ENCODE measurements around the gene EVL.

EVL gene

DNA sequence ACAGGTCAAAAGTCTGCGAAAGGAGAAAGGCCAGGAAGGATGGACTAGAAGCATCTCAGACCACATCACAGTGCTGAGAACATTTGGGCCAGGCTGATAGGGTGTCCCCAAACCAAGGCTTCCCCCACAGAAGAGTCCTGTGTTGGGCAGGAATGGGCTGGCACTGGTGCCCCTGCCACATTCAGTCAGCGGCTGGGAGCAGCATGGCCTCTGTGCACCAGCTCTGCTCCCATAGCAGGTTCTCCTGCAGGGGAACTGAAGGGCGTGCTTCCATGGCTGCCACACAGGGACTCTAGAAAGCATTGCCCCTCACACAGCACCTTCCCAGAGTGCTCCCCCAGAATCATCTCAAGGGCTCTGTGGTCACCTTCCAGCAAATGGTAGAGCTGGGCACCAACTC, 17.5 kb downstream of the EVL start:
- DNase-seq (ENCODE audit: low read depth, low spot score) = no peak

DNA sequence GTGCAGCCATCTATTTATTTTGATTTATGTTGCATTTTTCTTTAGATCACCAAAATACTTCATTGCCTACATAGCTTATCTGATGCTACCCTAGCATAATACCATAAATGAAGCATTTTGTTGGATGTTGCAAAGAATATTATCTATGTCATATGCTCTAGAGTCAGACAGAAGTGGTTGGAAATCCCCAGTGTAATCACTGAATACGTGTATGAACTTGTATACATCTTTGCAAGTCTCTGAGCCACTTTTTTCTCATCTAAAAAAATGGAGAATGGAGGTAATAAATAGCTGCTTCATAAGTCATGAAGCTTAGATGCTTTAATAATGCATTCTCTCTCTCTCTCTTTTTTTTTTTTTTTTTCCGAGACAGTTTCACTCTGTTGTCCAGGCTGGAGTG, 18.5 kb downstream of the EVL start:
- no peak for DNase-seq (ENCODE audit: low read depth, low spot score)

DNA sequence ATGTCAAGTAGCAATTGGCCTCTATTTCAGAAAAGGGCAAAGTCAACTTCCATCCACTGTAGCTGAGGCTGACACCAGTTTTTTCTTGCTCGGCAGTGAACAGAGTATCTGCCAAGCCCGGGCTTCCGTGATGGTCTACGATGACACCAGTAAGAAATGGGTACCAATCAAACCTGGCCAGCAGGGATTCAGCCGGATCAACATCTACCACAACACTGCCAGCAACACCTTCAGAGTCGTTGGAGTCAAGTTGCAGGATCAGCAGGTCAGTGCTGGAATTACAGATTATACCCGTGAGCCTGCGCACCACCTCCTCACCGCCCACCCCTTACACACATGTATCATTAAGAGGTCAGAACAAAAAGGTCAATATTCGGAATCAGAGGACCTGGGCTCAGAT, 19.4 kb downstream of the EVL start:
- DNase-seq (ENCODE audit: low read depth, low spot score) = no peak

DNA sequence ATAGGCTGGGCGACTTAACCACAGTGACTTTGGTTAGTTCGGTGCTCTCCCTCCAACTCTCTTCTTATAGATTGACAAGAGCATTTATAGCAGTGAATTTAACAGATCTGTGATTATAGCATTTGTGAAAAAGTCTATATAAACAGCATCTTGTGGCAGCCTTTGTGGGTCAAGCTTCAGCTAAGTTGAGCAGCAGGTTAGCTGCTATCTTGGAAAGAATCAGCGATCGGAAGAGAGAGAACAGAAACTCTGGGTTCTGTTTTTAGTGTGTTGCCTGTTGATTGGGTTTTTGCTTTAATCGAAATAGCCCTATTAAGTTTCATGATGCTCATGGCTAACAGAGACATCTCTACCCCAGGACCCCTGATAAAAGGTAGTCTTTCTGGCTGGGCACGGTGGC, 20.2 kb downstream of the EVL start:
- DNase-seq (ENCODE audit: low read depth, low spot score) = no peak

DNA sequence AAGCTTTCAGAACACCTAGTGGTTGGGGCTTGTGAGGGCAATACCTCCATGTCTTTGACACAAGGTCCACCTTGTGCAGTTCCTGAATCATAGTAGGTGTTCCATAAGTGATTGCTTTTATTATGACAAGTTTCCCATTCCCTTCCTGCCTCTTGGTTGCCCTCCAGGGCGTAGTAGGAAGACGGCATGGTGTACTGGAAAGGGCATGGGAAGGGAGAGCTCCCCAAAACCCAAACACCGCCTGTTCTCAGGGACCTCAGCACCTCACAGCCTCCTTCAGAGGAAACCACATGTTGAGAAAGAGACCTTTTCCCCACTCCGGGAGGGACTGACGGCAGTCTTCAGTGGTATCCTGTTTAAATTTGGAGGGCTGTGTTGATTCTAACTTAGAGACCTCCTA, 21.1 kb downstream of the EVL start:
- no peak for DNase-seq (ENCODE audit: low read depth, low spot score)

DNA sequence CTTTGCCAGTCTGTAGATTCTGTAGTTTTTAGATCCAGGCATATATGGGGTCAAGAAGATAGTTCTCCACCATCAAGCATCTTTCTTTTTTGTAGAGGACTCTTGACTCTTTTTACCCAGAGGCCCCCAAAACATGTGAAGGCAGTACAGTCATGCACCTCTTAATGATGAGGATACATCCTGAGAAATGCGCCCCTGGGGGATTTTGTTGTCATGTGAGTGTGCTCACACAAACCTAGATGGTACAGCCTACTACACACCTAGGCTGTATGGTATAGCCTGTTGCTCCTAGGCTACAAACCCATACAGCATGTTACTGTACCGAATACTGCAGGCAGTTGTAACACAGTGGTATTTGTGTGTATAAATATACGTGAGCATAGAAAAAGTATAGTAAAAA, 23.0 kb downstream of the EVL start:
- no peak for DNase-seq (ENCODE audit: low read depth, low spot score)

DNA sequence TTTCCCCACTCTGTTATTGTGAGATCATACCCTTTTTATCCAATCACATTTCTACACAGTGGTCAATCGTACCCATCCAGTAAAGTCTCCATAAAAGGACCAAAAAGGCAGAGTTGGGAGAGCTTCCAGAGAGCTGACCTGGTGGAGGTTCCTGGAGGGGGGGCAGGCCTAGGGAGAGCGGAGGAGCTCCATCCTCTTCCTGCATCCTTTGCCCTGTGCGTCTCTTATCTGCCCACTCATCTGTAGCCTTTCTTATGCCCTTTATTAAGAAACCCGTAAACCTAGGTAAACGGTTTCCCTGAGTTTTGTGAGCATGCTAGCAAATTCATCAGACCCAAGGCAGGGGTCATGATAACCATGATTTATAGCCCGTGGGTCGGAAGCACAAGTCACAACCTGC, 26.2 kb downstream of the EVL start:
- DNase-seq (ENCODE audit: low read depth, low spot score) = no peak

DNA sequence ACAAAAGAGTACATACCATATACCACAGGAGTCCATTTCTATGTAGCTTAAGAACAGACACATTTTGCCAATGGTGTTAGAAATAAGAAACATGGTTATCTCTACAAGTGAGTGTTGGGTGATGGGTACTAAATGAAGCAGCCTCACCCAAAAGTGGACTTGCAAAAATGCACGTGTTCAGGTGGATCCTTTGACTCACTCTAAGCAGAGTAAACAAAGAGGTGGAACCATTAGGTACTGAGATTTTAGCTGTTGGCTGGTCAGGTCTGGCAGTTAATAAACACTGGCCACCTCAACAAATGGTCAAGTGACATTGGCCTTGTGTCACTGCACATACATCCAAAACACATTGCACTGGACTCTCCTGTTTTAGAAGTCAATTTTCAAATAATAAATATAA, 27.6 kb downstream of the EVL start:
- DNase-seq (ENCODE audit: low read depth, low spot score) = no peak

DNA sequence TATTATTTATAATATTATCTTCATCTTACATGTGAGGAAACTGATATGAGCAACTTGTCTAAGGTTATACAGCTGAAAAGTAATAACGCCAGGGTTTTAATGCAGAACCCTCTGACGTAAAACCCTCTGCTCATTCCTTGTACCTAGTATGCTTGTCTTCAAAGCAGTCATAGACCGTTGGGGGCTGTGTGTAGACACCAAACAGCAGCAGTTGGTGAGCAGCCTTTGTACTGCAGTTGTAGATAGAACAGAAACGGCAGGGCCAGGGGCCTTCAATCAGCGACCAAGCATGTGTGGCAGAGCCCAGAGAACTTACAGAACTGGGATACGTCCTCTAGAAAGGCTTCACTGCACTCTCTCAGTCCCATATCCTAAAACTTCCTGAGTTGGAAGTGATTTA, 28.1 kb downstream of the EVL start:
- no peak for DNase-seq (ENCODE audit: low read depth, low spot score)

DNA sequence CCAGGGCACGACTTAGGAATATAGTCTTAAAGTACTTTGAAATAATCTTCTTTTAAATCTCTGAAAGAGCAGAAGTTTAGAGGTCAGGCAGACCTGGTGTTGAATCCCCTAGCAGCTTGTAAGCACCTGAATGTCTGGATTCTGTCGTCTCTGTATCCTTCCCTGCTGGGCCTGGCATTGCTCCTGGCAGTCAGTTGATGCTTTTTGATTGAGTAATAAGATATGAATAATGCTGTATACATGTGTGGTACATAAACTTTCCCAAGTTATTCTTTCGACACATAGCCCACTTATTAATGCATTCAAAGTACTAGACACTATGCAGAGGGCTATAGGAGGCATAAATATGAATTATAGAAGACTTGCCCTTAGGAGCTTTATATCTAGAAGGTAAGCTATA, 31.4 kb downstream of the EVL start:
- peak; percentile 30 for DNase-seq (ENCODE audit: low read depth, low spot score)

DNA sequence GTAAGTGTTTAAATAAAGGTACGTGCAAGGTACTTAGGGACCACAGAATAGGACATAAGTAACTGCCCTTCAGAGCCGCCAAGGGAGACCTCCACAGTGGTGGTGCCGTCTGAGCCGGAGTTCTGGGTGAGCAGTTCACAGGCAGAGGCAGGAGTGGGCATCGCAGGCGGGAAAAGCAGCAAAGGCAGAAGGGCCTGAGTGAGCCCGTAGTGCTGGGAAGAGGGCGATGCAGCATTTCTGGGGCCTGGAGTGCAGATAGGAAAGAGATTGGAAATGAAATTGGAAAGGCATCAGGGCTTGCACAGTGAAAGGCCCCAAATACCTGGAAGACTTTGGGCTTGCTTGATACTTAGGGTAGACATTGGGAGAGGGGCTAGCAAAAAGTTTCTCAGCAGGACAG, 32.9 kb downstream of the EVL start:
- no peak for DNase-seq (ENCODE audit: low read depth, low spot score)

DNA sequence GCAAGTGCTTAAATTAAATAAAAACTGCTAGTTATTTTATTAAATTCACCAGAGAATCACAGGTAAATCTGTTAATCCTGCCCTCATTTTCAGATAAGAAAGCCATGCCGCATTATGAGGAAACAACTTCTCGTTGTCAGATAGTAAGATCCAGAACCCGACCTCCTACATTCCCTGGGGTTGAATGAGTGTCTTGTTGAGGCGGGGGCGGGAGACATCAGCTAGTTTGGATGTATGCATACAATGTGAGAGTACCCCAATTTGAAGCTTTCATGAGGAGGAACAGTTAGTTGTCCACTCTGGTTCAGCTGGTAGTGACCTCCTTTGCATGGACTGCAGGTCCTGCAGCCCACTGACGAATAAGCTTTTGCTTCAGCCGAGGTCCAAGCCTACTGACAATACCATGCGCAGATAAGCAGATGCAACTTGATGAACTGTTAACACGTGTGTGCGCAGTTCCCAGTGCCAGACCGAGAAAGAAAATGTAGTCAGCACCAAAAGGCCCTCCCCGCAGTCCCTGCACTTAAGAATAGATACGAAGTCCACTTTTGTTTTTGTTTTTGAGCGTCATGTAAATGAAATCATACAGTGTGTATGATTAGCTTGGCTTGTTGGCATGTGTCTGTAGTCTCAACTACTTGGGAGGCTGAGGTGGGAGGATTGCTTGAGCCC, 34.9 kb downstream of the EVL start:
- DNase-seq (ENCODE audit: low read depth, low spot score) = no peak

DNA sequence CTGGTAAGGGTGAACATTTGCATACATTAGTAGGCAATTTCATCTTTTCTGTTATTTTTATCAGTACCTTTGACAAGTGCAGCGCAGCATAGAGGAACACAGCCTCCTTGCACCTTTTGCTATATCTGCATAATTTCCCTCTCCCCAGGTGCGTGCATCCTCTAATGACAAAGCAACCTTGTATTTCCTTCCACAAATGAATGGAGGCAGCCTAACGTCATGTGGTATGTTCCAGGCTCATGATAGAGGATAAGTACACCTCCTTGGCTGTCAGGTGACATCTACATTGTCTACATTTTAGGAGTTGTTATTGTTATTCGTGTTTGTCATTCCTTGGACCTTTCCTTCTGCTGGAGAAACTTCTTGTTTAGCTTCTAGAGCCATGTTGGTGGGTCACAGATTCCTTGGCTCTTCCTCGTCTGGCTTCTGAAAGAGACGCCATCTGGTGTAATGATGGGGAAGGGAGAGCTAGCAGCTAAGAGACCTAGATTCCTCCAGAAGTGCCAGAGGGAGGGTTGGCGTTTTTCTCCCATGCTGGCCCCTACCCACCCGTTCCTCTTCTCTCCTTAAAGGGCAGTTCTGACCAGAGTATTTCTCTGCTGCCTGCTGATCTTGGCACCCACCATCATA, 37.0 kb downstream of the EVL start:
- DNase-seq (ENCODE audit: low read depth, low spot score) = no peak

DNA sequence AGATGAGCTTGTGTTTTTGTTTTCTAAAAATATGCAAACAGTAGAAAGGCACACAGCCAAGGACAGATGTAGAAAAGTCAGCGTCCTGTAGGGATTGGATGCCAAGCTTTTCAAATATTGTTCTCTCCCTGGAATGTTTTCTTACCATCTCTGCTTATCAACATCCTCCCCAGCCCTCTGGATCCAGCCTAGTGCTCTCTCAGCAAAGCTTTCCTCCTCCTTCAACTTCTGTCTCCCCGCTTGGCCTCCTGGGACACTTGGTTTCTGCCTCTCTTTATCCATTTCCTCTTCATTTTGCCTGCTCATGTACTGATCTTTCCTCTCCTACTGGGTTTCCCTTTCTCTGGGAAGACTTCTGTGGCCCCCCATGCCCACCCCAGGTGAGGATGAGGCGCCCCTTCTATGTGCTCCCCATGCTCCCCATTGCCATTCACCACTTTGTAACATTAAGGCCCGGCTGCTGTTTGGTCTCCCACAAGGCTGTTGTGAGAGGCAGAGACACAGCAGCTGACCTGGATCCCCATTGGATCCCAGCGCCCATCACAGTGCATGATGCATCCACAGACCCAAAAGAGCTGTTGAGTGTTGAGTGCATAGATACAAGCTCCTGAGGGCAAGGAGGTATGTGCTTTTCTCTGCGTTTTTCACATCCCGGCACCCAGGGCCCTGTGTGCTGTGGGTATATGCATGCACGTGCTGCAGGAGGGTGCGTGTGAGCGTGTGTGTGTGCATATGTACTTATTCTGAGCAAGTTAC, 38.2 kb downstream of the EVL start:
- DNase-seq (ENCODE audit: low read depth, low spot score) = peak; percentile 28

DNA sequence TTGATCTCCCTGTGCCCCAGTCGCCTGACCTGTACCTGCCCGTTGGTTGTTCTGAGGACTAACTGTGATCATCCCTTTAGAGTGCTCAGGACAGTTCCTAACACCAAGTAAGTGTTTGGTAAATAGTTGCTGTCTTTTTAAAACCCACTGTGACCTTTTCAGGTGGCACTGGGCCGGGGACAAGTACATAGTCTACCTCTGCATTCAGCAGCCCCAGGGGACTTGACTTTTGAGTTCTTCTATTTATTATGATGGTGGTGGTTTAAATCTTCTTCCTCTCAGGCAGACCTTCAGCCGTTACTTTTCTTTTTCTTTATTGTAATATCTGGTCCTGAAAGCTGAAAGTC, 38.8 kb downstream of the EVL start:
- no peak for DNase-seq (ENCODE audit: low read depth, low spot score)

DNA sequence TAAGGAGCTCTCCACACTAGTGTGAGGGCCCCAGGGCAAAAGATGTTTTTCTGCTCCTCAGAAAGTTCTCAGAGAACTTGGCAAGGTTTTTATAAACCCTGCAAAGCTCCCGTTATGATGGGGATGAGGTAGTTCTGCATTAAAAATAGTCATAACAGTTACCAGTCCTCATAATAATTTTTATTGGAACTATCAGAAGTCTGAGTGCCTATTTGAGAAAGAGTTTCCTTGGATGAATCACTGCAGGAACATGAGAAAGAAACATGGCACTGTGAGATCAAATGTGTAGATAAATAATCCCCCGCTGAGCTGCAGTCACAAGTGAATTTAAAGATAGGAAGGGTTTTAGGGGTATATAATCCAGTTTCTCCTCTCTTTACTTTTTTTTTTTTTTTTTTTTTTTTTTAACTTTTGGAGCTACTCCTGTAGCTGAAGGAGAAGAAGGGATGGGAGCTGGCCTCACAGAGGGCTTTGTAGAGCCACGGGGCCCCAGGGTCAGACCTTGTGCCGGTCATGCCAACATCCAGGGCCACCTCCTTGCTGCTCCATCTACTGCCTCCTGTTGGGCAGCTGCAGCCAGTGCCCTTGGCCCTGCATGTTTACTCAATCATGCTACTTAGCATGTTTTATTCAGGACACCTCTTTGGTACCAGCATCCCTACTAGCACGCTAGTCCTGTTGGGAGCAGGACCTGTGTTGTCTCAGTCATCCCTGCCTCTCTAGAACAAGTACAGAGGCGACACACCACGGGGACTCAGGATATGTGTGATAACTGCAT, 39.5 kb downstream of the EVL start:
- peak; percentile 16 for DNase-seq (ENCODE audit: low read depth, low spot score)

DNA sequence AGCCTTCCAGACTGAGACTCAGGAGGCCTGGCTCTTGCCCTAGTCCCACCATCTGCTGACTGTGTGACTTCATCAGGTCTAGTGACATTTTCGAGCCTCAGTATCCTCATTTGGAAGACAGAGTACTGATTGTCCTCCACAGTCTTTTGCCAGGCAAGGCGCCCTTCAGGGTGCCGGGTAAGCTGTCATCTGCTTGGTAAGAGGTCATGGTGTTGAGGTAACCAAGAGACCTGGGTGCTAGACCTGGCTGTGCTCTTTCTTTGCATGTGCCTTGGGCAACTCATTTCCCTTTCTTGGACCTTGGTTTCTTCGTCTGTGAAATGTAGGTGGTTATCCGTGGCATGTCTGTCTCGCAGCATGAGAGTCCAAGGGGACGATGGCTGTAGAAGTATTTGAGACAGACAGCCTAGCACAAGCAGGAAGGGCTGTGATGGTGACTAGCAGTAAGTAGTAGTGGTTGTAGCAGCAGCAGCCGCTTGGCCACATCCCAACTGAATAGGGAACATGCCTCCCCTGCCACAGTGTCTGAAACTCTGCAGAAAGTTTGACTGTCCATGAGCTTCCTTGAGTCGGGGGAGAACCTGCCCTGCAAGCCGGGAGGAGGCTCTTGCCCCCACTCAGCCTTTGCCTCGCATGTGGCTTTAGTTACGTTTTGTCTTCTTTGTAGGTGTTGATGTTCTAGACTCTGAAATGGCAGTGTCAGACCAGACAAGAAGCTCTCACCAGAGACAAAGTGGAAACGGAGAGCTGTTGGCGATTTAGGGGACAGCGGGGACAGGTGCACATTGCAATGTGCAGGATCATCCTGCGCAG, 40.3 kb downstream of the EVL start:
- DNase-seq (ENCODE audit: low read depth, low spot score) = no peak

DNA sequence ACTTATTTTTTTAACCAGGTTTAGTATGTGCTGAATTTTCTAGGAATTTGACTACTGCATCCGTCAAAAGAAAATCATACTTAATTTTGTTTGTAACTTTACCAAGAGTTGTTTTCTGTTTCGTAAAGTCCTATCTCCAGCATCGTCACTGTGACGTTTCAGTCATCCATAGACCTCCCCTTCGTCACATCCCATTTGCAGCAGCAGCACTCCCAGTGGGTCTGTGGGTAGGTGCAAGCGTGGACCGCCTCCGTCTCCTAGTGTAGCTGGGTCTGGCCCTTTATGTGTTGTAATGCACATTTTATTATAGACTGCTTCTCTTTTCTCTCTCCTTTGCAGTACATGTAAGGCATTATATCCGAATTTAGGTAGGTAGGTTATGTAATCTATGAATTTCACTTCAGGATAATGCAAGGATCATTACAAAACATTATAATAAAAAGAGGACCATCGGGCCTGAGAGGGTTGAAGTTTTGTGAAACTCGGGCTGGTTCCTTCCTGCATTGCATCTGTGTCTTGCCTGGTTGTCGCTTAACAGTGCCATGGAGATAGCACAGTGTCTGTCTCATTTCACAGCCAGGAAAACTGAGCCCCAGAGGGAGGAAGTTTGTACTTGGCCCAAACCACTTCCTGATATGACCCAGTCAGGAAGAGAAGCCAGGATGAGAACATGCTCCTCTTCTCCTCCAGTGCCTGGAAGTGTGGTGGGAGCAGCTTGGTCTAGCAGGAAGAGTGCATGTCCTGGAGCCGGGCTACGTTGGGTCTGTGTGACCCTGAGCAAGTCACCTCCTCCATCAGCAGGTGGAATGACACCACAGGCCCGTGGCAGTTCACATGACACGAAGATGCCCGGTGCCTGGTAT, 41.3 kb downstream of the EVL start:
- DNase-seq (ENCODE audit: low read depth, low spot score) = no peak

DNA sequence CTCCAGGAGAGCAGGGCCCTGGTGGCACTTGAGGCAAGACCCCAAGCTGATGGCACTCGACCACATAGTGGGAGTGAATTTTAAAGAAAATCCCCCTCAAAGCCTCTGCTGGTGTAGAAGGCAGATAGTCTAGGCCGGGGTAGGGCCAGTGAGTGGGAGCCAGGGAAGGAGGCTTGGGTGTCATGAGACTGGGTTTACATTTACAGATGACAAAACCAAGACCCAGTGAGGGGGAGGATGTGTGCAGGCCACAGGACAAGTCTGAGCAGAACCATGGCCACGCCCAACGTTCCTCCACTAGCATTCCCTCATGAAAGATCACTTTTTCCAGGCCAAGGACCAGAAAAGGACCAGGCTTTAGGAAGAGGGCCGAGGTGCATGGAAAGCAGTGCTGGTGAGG, 42.0 kb downstream of the EVL start:
- DNase-seq (ENCODE audit: low read depth, low spot score) = no peak

DNA sequence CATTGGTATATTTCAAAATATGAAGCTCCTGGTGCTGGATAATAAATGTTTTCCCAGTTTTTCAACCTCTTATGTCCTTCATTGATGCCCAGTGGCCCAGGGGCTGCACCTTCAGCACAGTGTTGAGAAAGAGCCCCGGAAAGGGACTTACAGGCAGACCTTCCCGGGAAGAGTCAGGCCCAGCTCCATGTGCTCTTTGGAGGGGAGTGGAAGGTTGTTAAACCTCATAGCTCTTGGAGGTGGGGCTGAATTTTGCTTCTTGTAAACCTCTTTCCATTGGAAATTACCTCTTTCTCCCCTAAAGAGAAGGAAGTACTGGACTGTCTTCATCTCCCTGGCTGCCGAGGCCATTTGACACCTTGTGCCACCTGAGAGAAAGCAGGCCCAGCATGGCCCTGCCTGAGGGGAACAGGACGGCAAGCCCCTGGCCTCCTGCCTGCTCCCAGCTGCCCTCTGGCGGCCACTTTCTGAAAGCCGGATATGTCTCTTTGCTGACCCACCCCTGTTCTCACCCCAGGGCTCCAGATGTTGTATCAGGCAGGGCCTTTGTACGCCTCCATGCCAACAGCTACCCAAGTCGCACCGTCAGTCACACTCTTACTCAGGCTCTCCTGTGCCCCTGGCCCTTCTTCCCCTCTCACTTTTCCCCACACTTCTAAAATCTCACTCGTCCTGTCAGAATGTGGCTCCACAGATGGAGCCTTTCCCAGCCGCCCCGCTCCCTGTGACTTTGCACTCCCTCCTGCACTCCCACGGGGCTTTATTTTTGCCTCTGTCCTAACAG, 43.0 kb downstream of the EVL start:
- peak; percentile 85 for DNase-seq (ENCODE audit: low read depth, low spot score)
